H1 (cell line): ENCODE results near the gene RASGEF1C. TPM values are rescaled to one million over a fixed set of nuclear protein-coding genes. Genes with fewer than 3 reads are reported as not detected.

Experiments used
- CTCF ChIA-PET: fragments of 300-600 bp; sonication (Branson Sonifier 250); formaldehyde crosslinking; loops from one replicate; lab custom pipeline; 2021; ENCODE audit not compliant: partially characterized antibody; lab: Charles Lee
- POLR2A ChIA-PET: fragments of 300-600 bp; sonication (Branson Sonifier 250); formaldehyde crosslinking; loops from one replicate; lab custom pipeline; 2021; ENCODE audit warnings: inconsistent platforms; ENCODE audit not compliant: partially characterized antibody; lab: Charles Lee
- DNase-seq, 2 experiments: peaks; one replicate each; pipeline versions ENCODE4 v3.0.0 to v3.0.0-alpha.2; 2010 to 2022; ENCODE audit warnings: low spot score in 2 of 2, low read depth in 1 of 2, mixed read lengths in 1 of 2
- FAIRE-seq: peaks from 2 replicates; lab custom pipeline; 2011; peaks lifted over from hg19 to GRCh38; lab: Jason Lieb, UNC
- H2AFZ ChIP-seq: 2 replicates; pipeline ENCODE4 v1.8.1; 2012; ENCODE audit warnings: low read length, inconsistent platforms
- H2AK5ac ChIP-seq: 2 replicates; pipeline ENCODE4 v1.6.1; 2013; ENCODE audit warnings: low read depth, low read length
- H2BK120ac ChIP-seq: replicated peaks from 2 replicates; pipeline ENCODE3; 2013; ENCODE audit warnings: low read depth, low read length, inconsistent platforms
- H2BK12ac ChIP-seq: 2 replicates; pipeline ENCODE4 v1.6.1; 2013; ENCODE audit warnings: low read depth, low read length
- H2BK15ac ChIP-seq: 2 replicates; pipeline ENCODE4 v1.6.1; 2013; ENCODE audit warnings: low read length
- H2BK20ac ChIP-seq: 2 replicates; pipeline ENCODE4 v1.6.1; 2013; ENCODE audit warnings: low read length
- H2BK5ac ChIP-seq: 2 replicates; pipeline ENCODE4 v1.6.1; 2013; ENCODE audit warnings: low read depth, low read length
- H3K14ac ChIP-seq: 2 replicates; pipeline ENCODE4 v1.6.1; 2013; ENCODE audit warnings: inconsistent platforms; ENCODE audit not compliant: insufficient read length
- H3K18ac ChIP-seq: 2 replicates; pipeline ENCODE4 v1.6.1; 2013; ENCODE audit warnings: low read length; ENCODE audit errors: extremely low read depth
- H3K23ac ChIP-seq: 2 replicates; pipeline ENCODE4 v1.6.1; 2013; ENCODE audit warnings: inconsistent platforms; ENCODE audit not compliant: insufficient read length
- H3K23me2 ChIP-seq: 2 replicates; pipeline ENCODE4 v1.6.1; 2013; ENCODE audit warnings: low read depth, low read length
- H3K27ac ChIP-seq: 2 replicates; pipeline ENCODE4 v1.6.1; 2011; ENCODE audit warnings: low read depth, low read length, inconsistent platforms
- H3K27me3 ChIP-seq, 4 experiments: replicated peaks in 1 of 4; 1 replicate in 1 of 4; 2 replicates in 3 of 4; pipeline versions ENCODE4 v1.6.1 to v1.8.1; 2011 to 2013; ENCODE audit warnings: low read length in 3 of 4, mild to moderate bottlenecking in 3 of 4, inconsistent platforms in 2 of 4, mixed read lengths in 2 of 4, moderate library complexity in 1 of 4; ENCODE audit not compliant: control insufficient read depth in 3 of 4, insufficient read depth in 3 of 4; ENCODE audit errors: extremely low read depth in 1 of 4
- H3K36me3 ChIP-seq, 4 experiments: 2 replicates each; pipeline versions ENCODE4 v1.6.1 to v1.8.1; 2011 to 2013; ENCODE audit warnings: mild to moderate bottlenecking in 4 of 4, low read length in 3 of 4, moderate library complexity in 2 of 4, control low read depth in 1 of 4, inconsistent platforms in 1 of 4; ENCODE audit not compliant: insufficient read depth in 4 of 4, control insufficient read depth in 2 of 4
- H3K4ac ChIP-seq: replicated peaks from 2 replicates; pipeline ENCODE3; 2013; ENCODE audit warnings: low read length, low read depth, mixed read lengths, inconsistent platforms; ENCODE audit not compliant: insufficient read length
- H3K4me1 ChIP-seq, 4 experiments: replicated peaks in 1 of 4; 1 replicate in 1 of 4; 2 replicates in 3 of 4; pipeline versions ENCODE4 v1.6.1 to v1.8.1; 2011 to 2013; ENCODE audit warnings: low read length in 3 of 4, inconsistent platforms in 2 of 4, mixed read lengths in 1 of 4; ENCODE audit not compliant: insufficient read depth in 4 of 4, control insufficient read depth in 3 of 4
- H3K4me2 ChIP-seq, 2 experiments: 2 replicates each; pipeline versions ENCODE4 v1.6.1 to v1.8.1; 2011 to 2013; ENCODE audit warnings: low read depth in 2 of 2, low read length in 2 of 2, control low read depth in 1 of 2, inconsistent platforms in 1 of 2, mild to moderate bottlenecking in 1 of 2; ENCODE audit not compliant: insufficient read depth in 1 of 2
- H3K4me3 ChIP-seq, 4 experiments: fragments of 200-600, 300-600 bp in 1 of 4; sonication (generic), shearing (Covaris generic), sonication (Bioruptor Twin) in 1 of 4; 2 replicates each; pipeline versions ENCODE4 v1.5.1 to v1.8.1; 2011 to 2016; ENCODE audit warnings: low read length in 4 of 4, low read depth in 3 of 4, control low read depth in 2 of 4, inconsistent platforms in 2 of 4, mild to moderate bottlenecking in 2 of 4, mixed read lengths in 1 of 4, moderate library complexity in 1 of 4; ENCODE audit not compliant: insufficient read depth in 2 of 4; ENCODE audit errors: extremely low read depth in 1 of 4
- H3K56ac ChIP-seq: replicated peaks from 2 replicates; pipeline ENCODE3; 2013; ENCODE audit warnings: low read depth, mild to moderate bottlenecking, mixed read lengths, low read length, inconsistent platforms; ENCODE audit not compliant: insufficient read length
- H3K79me1 ChIP-seq: 2 replicates; pipeline ENCODE4 v1.6.1; 2013; ENCODE audit warnings: low read depth, low read length, control low read depth
- H3K79me2 ChIP-seq, 2 experiments: 2 replicates each; pipeline versions ENCODE4 v1.6.1 to v1.8.1; 2012 to 2013; ENCODE audit warnings: low read length in 2 of 2, mild to moderate bottlenecking in 2 of 2, inconsistent platforms in 1 of 2; ENCODE audit not compliant: insufficient read depth in 2 of 2, control insufficient read depth in 1 of 2
- H3K9ac ChIP-seq, 4 experiments: replicated peaks in 1 of 4; 1 replicate in 1 of 4; 2 replicates in 3 of 4; pipeline versions ENCODE4 v1.6.1 to v1.8.1; 2011 to 2013; ENCODE audit warnings: low read depth in 3 of 4, low read length in 3 of 4, control low read depth in 2 of 4, mild to moderate bottlenecking in 2 of 4, moderate library complexity in 2 of 4, inconsistent platforms in 1 of 4; ENCODE audit errors: extremely low read depth in 1 of 4
- H3K9me3 ChIP-seq, 2 experiments: 2 replicates each; pipeline versions ENCODE4 v1.6.1 to v1.8.1; 2012 to 2013; ENCODE audit warnings: mild to moderate bottlenecking in 2 of 2, moderate library complexity in 2 of 2, control low read depth in 1 of 2, inconsistent platforms in 1 of 2, low read depth in 1 of 2, low read length in 1 of 2, mixed read lengths in 1 of 2; ENCODE audit not compliant: insufficient read depth in 2 of 2
- H4K20me1 ChIP-seq, 2 experiments: replicated peaks in 1 of 2; 2 replicates each; pipeline versions ENCODE3 to v1.8.1; 2011 to 2013; ENCODE audit warnings: inconsistent platforms in 2 of 2, low read length in 2 of 2, mild to moderate bottlenecking in 1 of 2; ENCODE audit not compliant: insufficient read depth in 2 of 2, control insufficient read depth in 1 of 2
- H4K5ac ChIP-seq: 2 replicates; pipeline ENCODE4 v1.6.1; 2013; ENCODE audit warnings: low read length, low read depth, mixed read lengths, inconsistent platforms; ENCODE audit not compliant: insufficient read length
- H4K8ac ChIP-seq: 2 replicates; pipeline ENCODE4 v1.8.0; 2013; ENCODE audit warnings: mild to moderate bottlenecking, moderate library complexity, low read length, inconsistent platforms; ENCODE audit not compliant: insufficient read depth; ENCODE audit errors: extremely low read depth
- H4K91ac ChIP-seq: replicated peaks from 2 replicates; pipeline ENCODE3; 2013; ENCODE audit warnings: low read length, mixed read lengths, inconsistent platforms; ENCODE audit not compliant: insufficient read length
- RXRA ChIP-seq: IDR thresholded peaks from 2 replicates; pipeline ENCODE4 v1.6.1; 2011; ENCODE audit warnings: low read depth, mild to moderate bottlenecking, low read length, moderate library complexity; ENCODE audit not compliant: insufficient read depth
- WGBS, 2 experiments: shearing (Covaris generic) in 1 of 2; methylation state at CpG; one replicate each; pipeline versions ENCODE4 v1.1.6 to v1.1.7; 2013 to 2015; ENCODE audit warnings: low lambda C conversion rate in 2 of 2, mixed read lengths in 2 of 2, inconsistent platforms in 1 of 2, low coverage in 1 of 2, missing lambda C conversion rate in 1 of 2; ENCODE audit not compliant: insufficient replicate concordance in 2 of 2, insufficient coverage in 1 of 2, insufficient read length in 1 of 2; ENCODE audit errors: extremely low coverage in 1 of 2, missing lambda C conversion rate in 1 of 2; 5-methylcytosine and 5-hydroxymethylcytosine counted together
- polyA plus RNA-seq, 7 experiments: library from polyadenylated mRNA; depleted of rRNA in 3 of 7; stranded (reverse) in 5 of 7; unstranded in 2 of 7; fragments of >200 nt in 5 of 7; fragments of 200-250 nt in 2 of 7; gene quantifications; 1 replicate in 5 of 7; 2 replicates in 1 of 7; 4 replicates in 1 of 7; pipeline versions ENCODE4 v1.2.1 to v1.2.3, GENCODE V29; 2011 to 2013; ENCODE audit warnings: missing spikeins in 2 of 7, mixed read lengths in 2 of 7
- total RNA-seq: library from RNA; stranded (reverse); fragmentation: NEBNext Ultra II Directional; extraction: Animal tissue kit (Norgen Biotek cat#: 25700); gene quantifications from 2 replicates; pipeline ENCODE4 v1.2.1, GENCODE V29; 2021

RASGEF1C gene
- total and polyA plus RNA-seq, 2 of the 8 experiments (the other 6 are each of a cell fraction or from before 2014, with no cell fraction given): 0.26 to 0.61 TPM

DNA sequence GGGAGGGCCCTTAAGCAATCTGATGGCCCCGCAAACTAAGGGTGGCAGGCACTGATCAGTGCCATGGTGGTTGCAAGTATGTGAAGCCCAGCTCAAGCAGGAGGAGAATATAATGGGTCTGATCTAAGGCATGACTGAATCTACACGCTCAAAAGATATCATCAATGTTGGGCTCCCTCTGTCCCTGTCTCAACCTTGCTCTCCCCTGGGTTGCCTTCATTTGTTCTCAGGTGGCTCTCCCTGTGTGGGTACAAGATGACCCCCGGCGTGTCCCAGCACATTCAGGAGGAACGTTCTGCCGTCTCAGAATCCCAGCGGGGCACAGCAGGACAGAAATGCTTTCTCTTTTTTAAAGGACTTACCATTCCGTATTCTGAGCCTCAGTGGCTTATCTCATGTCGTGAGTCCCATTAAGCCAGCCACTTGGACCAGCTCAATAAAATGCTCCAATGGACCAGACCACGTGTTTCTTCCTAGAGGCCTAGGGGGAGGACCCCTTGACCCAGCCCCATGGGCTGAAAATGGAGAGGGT lies 125.4 kb downstream of the RASGEF1C start:
- Histone ChIP-seq H3K4me3 (peak overlapping the region in 1 of 4 experiments; percentile 24; a peak in 1 of 8 replicates), H3K56ac (peak overlapping the region; percentile 1), H2AFZ (no peak overlapping the region), H2BK120ac (peak overlapping the region; percentile 91), H3K79me2 (no peaks in the 10 kb centered on the region), H4K8ac (peak overlapping the region; percentile 53; the same call in 1 of the 2 replicates), H3K9ac (peak overlapping the region in 3 of 4 experiments; percentile 63 to 71 (median 66); a peak in 6 of 7 replicates), H3K4me2 (peak overlapping the region; percentile 37 to 62; a peak in 3 of 4 replicates), H2BK15ac (no peak overlapping the region), H3K79me1 (no peaks in the 10 kb centered on the region), H3K4ac (peak overlapping the region; percentile 83), H2AK5ac (peak overlapping the region; percentile 99), H3K23me2 (0 out of 2 replicates have a peak, but pooled peaks cover 2% of the 10 kb centered on the region), H3K27ac (peak overlapping the region; percentile 95), H4K91ac (peak overlapping the region; percentile 99), H4K20me1 (no peaks in the 10 kb centered on the region), H2BK5ac (peak overlapping the region; percentile 100), H2BK12ac (peak overlapping the region; percentile 100), H4K5ac (peak overlapping the region; percentile 77), H3K36me3 (no peaks in the 10 kb centered on the region), H3K9me3 (no peaks in the 10 kb centered on the region; a peak in 1 of 4 replicates), H3K23ac (no peak overlapping the region), H3K27me3 (peaks cover 0 to 3% (median 2%) of the 10 kb centered on the region in 4 experiments; a peak in 2 of 7 replicates), H3K14ac (peak overlapping the region; percentile 7), H3K18ac (peak overlapping the region; percentile 96), H2BK20ac (peak overlapping the region; percentile 100), H3K4me1 (peaks cover 19 to 40% (median 27%) of the 10 kb centered on the region in 4 experiments)
- 52% methylated on average over 10 of the region's 10 CpGs; no CpG with 5 or more reads in 1 of the 2 experiments for WGBS, 2 experiments
- ChIA-PET POLR2A (interaction anchor here (0.7 to 6.1 kb wide), 14 partner anchors 9 to 125 kb away, joined by 3 to 40 read pairs (median 4); partner anchors contain the start of gene RNF130), CTCF (interaction anchor here (0.5 to 1.6 kb wide), 5 partner anchors 8 to 203 kb away, joined by 3 to 6 read pairs (median 5); no protein-coding TSS in a partner anchor)
- FAIRE-seq (peak; percentile 7), DNase-seq (no peak)
- TF ChIP-seq RXRA: no peak
